Measurements from ENCODE around the gene CDK5RAP2. TPM values are rescaled to one million over a fixed set of nuclear protein-coding genes. Genes with fewer than 3 reads are reported as not detected.
A peak's percentile ranks its signal among the peaks of the same experiment; 100 is the strongest.

CDK5RAP2 gene
- total RNA-seq, 1 donor from 2014 or later = 33.6 TPM

GRCh38 chr9:120443976-120444375 is 136.0 kb downstream of the CDK5RAP2 start:
- Histone ChIP-seq H3K27ac (no peak overlapping the region), H3K27me3 (no peaks in the 10 kb centered on the region), H3K4me3 (no peak overlapping the region), H3K36me3 (peaks cover 6 to 27% of the 10 kb centered on the region in 2 donors), H3K9me3 (no peaks in the 10 kb centered on the region), H3K4me1 (peaks cover 9 to 11% of the 10 kb centered on the region in 2 donors)
- intact Hi-C loops (cut with DNase I) = no loop called here
- no peak for DNase-seq (ENCODE audit: low spot score in 2 of 2)
- TF ChIP-seq, protein P1, sequence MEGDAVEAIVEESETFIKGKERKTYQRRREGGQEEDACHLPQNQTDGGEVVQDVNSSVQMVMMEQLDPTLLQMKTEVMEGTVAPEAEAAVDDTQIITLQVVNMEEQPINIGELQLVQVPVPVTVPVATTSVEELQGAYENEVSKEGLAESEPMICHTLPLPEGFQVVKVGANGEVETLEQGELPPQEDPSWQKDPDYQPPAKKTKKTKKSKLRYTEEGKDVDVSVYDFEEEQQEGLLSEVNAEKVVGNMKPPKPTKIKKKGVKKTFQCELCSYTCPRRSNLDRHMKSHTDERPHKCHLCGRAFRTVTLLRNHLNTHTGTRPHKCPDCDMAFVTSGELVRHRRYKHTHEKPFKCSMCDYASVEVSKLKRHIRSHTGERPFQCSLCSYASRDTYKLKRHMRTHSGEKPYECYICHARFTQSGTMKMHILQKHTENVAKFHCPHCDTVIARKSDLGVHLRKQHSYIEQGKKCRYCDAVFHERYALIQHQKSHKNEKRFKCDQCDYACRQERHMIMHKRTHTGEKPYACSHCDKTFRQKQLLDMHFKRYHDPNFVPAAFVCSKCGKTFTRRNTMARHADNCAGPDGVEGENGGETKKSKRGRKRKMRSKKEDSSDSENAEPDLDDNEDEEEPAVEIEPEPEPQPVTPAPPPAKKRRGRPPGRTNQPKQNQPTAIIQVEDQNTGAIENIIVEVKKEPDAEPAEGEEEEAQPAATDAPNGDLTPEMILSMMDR (IDR thresholded peaks at IDR 0.05) = no peak

DNA sequence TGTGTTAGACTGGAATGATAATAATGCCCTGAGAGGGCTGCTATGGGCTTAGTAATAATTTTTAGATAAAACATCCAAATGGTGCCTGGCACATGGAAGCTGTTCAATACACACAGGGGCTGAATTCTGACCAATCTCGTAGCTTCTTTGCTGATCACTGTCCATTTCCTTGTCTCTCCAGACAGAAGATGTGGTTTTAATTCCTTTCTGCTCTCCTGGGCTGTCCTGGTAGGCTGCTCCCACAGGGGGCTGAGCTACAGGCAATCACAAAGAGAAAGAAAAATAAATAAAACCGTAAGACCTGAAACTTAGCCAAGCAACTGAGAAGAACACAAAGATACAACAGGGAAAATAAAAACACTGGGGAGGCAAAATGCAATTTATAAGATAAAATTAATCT is 136.5 kb downstream of the CDK5RAP2 start:
- intact Hi-C loops (cut with DNase I) = no loop called here
- peaks cover 8 to 11% of the 10 kb centered on the region in 2 donors for H3K4me1 ChIP-seq
- no peak for DNase-seq (ENCODE audit: low spot score in 2 of 2)
- no peak overlapping the region for H3K4me3 ChIP-seq
- peak overlapping the region in 1 of 2 donors; percentile 29 for H3K27ac ChIP-seq
- no peaks in the 10 kb centered on the region for H3K27me3 ChIP-seq
- H3K9me3 ChIP-seq = no peaks in the 10 kb centered on the region
- H3K36me3 ChIP-seq = peaks cover 7 to 32% of the 10 kb centered on the region in 2 donors
- TF ChIP-seq, protein P1 (IDR thresholded peaks at IDR 0.05) = no peak

DNA sequence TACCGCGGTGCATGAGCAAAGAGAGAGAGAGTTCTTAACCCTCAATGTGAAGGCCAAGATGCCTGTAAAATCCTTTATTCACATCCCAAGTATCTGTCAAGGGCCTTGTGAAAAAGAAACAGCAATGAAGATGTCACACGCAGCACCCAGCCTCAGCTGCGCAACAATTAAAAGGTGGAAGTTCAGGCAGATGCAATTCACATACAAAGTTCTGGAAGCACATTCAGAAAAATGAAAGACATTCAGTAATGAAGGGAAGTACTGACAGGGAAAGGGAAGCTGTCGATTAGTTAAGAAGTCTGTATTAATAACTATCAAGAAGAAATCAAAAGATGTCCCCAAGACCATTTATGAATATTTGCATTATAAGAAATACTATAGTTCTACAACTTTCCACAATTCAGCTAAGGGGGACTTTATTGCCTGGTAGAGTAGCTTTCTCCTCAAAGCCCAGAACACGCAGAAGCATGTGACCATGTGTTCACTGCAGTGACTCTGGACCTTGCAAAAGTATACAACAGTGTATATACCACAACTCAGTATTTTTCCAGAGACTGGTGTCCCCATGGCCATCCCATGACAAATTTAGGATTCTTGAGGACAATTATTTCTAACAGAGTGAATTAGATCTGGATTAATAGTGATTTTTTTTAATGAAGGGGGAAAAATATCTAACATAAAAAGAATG is 137.5 kb downstream of the CDK5RAP2 start:
- Histone ChIP-seq H3K36me3 (peaks cover 7 to 36% of the 10 kb centered on the region in 2 donors), H3K9me3 (no peaks in the 10 kb centered on the region), H3K27me3 (no peaks in the 10 kb centered on the region), H3K4me3 (no peak overlapping the region), H3K27ac (peak overlapping the region in 1 of 2 donors; percentile 64), H3K4me1 (peaks cover 8 to 11% of the 10 kb centered on the region in 2 donors)
- intact Hi-C loops (cut with DNase I) = no loop called here
- TF ChIP-seq, protein P1 (IDR thresholded peaks at IDR 0.05) = no peak
- DNase-seq (ENCODE audit: low spot score in 2 of 2) = no peak

- TF ChIP-seq, protein P1 (IDR thresholded peaks at IDR 0.05) = no peak
- peaks cover 7 to 36% of the 10 kb centered on the region in 2 donors for H3K36me3 ChIP-seq
- intact Hi-C loops (cut with DNase I) = no loop called here
- no peak for DNase-seq (ENCODE audit: low spot score in 2 of 2)
- H3K9me3 ChIP-seq = no peaks in the 10 kb centered on the region
- no peak overlapping the region for H3K4me3 ChIP-seq
- H3K27me3 ChIP-seq = no peaks in the 10 kb centered on the region
- H3K4me1 ChIP-seq = peaks cover 8 to 11% of the 10 kb centered on the region in 2 donors
- peak overlapping the region in 1 of 2 donors; percentile 64 for H3K27ac ChIP-seq
Measured at GRCh38 chr9:120441426-120442307, 138.3 kb downstream of the CDK5RAP2 start.

DNA sequence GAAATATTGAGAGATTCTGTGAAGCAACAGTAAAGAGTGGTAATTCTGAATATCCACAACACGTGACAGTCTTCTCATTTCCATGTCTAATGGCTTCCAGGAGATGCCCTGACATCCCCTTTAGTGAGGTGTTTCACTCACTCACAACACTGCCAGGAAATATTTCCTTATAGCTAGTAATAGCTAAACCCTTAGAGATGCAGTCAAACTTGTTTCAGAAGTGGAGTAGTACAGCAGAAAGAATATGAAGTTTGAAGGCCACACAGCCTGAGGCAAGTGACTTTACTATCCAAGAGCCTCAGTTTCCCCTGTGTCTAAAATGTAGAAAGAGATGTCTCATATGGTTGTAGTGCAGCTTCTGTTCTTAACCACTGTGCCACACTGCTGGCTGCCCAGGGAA is 139.2 kb downstream of the CDK5RAP2 start:
- TF ChIP-seq, protein P1 (IDR thresholded peaks at IDR 0.05) = no peak
- Histone ChIP-seq H3K4me1 (peaks cover 4 to 6% of the 10 kb centered on the region in 2 donors), H3K9me3 (no peaks in the 10 kb centered on the region), H3K27me3 (no peaks in the 10 kb centered on the region), H3K27ac (peak overlapping the region in 1 of 2 donors; percentile 64), H3K4me3 (no peak overlapping the region), H3K36me3 (peaks cover 7 to 36% of the 10 kb centered on the region in 2 donors)
- no peak for DNase-seq (ENCODE audit: low spot score in 2 of 2)
- intact Hi-C loops (cut with DNase I) = no loop called here

Data from ascending aorta (tissue), 2 donors.